ENCODE measurements around the gene FHIT. TPM values are rescaled to one million over a fixed set of nuclear protein-coding genes. Genes with fewer than 3 reads are reported as not detected.
"Not testable (repeated sequence)": the region's sequence is repeated elsewhere in the genome, so short reads cannot be mapped to it uniquely, and the experiment has no call there.

FHIT gene
- total and polyA plus RNA-seq, 10 of the 15 experiments (the other 5 are each of a cell fraction or from before 2014, with no cell fraction given) = 4.2 to 14.9 (median 9.4) TPM

- no peak overlapping the region for H3K4me3 ChIP-seq
- BruUV-seq (replicated peaks) = no TSS peak
- no peaks in the 10 kb centered on the region for H3K4me1 ChIP-seq (ENCODE audit: control insufficient read depth, insufficient read depth, low read length)
- DNase-seq (ENCODE audit: low read depth, low spot score) (no peak), FAIRE-seq (no peak), ATAC-seq (no peak)
- H3K9me3 ChIP-seq (replicated peaks; ENCODE audit: control insufficient read depth, insufficient read depth, low read length) = no peaks in the 10 kb centered on the region; the same call in 2 of the 3 replicates
- no peak overlapping the region for H3K9ac ChIP-seq (ENCODE audit: control insufficient read depth, insufficient read depth, low read length)
- intact Hi-C loops (cut with micrococcal nuclease; ENCODE audit: unreplicated experiment) = no loop called here
- no peak overlapping the region for H3K4me2 ChIP-seq (ENCODE audit: control insufficient read depth, insufficient read depth)
- ChIA-PET CTCF (no interaction called here), SMC1A (ENCODE audit: uncharacterized antibody, unreplicated experiment) (no interaction called here), POLR2A (no interaction called here), RAD21 (ENCODE audit: unreplicated experiment) (no interaction called here)
- no peaks in the 10 kb centered on the region for H3K79me2 ChIP-seq (ENCODE audit: control insufficient read depth, insufficient read depth, low read length)
- TF ChIP-seq NBN (IDR thresholded peaks at IDR 0.05) (no peak), ZNF24 (IDR thresholded peaks at IDR 0.05) (no peak), ZSCAN29 (IDR thresholded peaks at IDR 0.05) (no peak), TCF12 (IDR thresholded peaks at IDR 0.05; ENCODE audit: low read depth, low read length) (no peak), NFXL1 (IDR thresholded peaks at IDR 0.05; ENCODE audit: borderline replicate concordance) (no peak), SMARCA5 (IDR thresholded peaks at IDR 0.05) (no peak), YBX1 (IDR thresholded peaks at IDR 0.05) (no peak), FOXM1 (IDR thresholded peaks at IDR 0.05; ENCODE audit: low read depth, low read length) (no peak)
- in situ Hi-C loops (cut with MboI) = no loop called here
- H3K27me3 ChIP-seq (replicated peaks in 1 of 2; ENCODE audit: control insufficient read depth in 2 of 2, insufficient read depth in 2 of 2, low read length in 1 of 2) = no peaks in the 10 kb centered on the region
- H3K27ac ChIP-seq (ENCODE audit: control insufficient read depth, insufficient read depth) = no peak overlapping the region
- no peak overlapping the region for H2AFZ ChIP-seq (ENCODE audit: control insufficient read depth, low read depth, low read length)
- no peaks in the 10 kb centered on the region; a peak in 1 of 4 replicates for H3K36me3 ChIP-seq (ENCODE audit: control insufficient read depth in 2 of 2, insufficient read depth in 2 of 2, low read length in 1 of 2)
- no peaks in the 10 kb centered on the region for H4K20me1 ChIP-seq (ENCODE audit: control insufficient read depth, insufficient read depth)
- WGBS (ENCODE audit: insufficient coverage, insufficient replicate concordance, low lambda C conversion rate, missing lambda C conversion rate) = 0% methylated on average over 1 of the region's 1 CpG
These were observed 199.6 kb downstream of the FHIT start for GRCh38 chr3:61051666-61052065.

DNA sequence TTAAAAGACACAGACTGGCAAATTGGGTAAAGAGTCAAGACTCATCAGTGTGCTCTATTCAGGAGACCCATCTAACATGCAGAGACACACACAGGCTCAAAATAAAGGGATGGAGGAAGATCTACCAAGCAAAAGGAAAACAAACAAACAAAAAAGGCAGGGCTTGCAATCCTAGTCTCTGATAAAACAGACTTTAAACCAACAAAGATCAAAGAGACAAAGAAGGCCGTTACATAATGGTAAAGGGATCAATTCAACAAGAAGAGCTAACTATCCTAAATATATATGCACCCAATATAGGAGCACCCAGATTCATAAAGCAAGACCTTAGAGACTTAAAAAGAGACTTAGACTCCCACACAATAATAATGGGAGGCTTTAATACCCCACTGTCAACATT lies 206.1 kb downstream of the FHIT start:
- FAIRE-seq; H3K79me2 ChIP-seq (ENCODE audit: control insufficient read depth, insufficient read depth, low read length); intact Hi-C loops (cut with micrococcal nuclease; ENCODE audit: unreplicated experiment); POLR2A ChIA-PET; H2AFZ ChIP-seq (ENCODE audit: control insufficient read depth, low read depth, low read length); H3K9me3 ChIP-seq (replicated peaks; ENCODE audit: control insufficient read depth, insufficient read depth, low read length); RAD21 ChIA-PET (ENCODE audit: unreplicated experiment); H3K27ac ChIP-seq (ENCODE audit: control insufficient read depth, insufficient read depth); CTCF ChIA-PET; H3K27me3 ChIP-seq (replicated peaks in 1 of 2; ENCODE audit: control insufficient read depth in 2 of 2, insufficient read depth in 2 of 2, low read length in 1 of 2); SMC1A ChIA-PET (ENCODE audit: uncharacterized antibody, unreplicated experiment); H4K20me1 ChIP-seq (ENCODE audit: control insufficient read depth, insufficient read depth); in situ Hi-C loops (cut with MboI); H3K4me1 ChIP-seq (ENCODE audit: control insufficient read depth, insufficient read depth, low read length); H3K4me3 ChIP-seq; DNase-seq (ENCODE audit: low read depth, low spot score); H3K36me3 ChIP-seq (ENCODE audit: control insufficient read depth in 2 of 2, insufficient read depth in 2 of 2, low read length in 1 of 2); H3K9ac ChIP-seq (ENCODE audit: control insufficient read depth, insufficient read depth, low read length); ATAC-seq; BruUV-seq (replicated peaks); H3K4me2 ChIP-seq (ENCODE audit: control insufficient read depth, insufficient read depth): not testable (repeated sequence)
- WGBS (ENCODE audit: insufficient coverage, insufficient replicate concordance, low lambda C conversion rate, missing lambda C conversion rate) = 0% methylated on average over 1 of the region's 1 CpG
